PC-3 (cell line): ENCODE measurements around the gene LMCD1.

Source experiments
- CTCF ChIP-seq: fragments of 300-600 bp; sonication (generic); conservative IDR thresholded peaks from 2 replicates; pipeline ENCODE4 v1.5.1; 2017; ENCODE audit warnings: antibody characterized with exemption, low read depth, mild to moderate bottlenecking, low read length
- EZH2 ChIP-seq: fragments of 300-600 bp; sonication (generic); IDR thresholded peaks from one replicate; pipeline ENCODE4 v1.6.1; 2017; ENCODE audit warnings: antibody characterized with exemption, mild to moderate bottlenecking, low read length; ENCODE audit not compliant: unreplicated experiment
- EZH2phosphoT487 ChIP-seq: fragments of 300-600 bp; sonication (generic); IDR thresholded peaks from 2 replicates; pipeline ENCODE4 v1.6.1; 2018; ENCODE audit warnings: mild to moderate bottlenecking, antibody characterized with exemption, low read length, borderline replicate concordance

DNA sequence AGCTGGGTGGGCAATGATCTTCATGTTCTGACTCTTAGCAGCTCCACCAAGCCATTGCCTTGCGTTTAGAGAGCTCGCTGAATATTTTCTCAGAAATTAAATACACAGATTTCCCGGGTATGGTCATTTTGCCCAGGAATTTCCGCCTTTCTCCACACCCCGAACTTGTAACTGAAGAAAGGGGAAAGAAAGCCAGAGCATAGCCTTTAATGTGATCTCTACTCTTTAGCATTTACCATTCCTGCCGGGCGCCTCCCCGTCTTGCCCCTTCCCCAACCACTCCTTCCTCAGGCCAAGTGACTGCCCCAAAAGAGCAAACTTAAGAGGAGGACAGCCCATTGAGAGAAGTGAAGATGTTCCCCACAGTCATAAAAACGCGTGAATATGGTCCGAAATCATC lies 53.1 kb downstream of the LMCD1 start:
- no peak for TF ChIP-seq CTCF
- no peak for TF ChIP-seq EZH2
- no peak for TF ChIP-seq EZH2phosphoT487
